T-cell (primary cell): Measurements from ENCODE around the gene SSBP2. TPM values are rescaled to one million over a fixed set of nuclear protein-coding genes. Genes with fewer than 3 reads are reported as not detected.

Source experiments
- ATAC-seq, 4 experiments: fragments of 200-7000 bp in 3 of 4; fragments of 150-1000 bp in 1 of 4; cut with Tn5 transposase; replicated peaks in 1 of 4; 1 replicate in 3 of 4; 2 replicates in 1 of 4; pipeline ENCODE4 v1.10.0; 2021; ENCODE audit warnings: moderate library complexity in 3 of 4, mild to moderate bottlenecking in 2 of 4, moderate number of reproducible peaks in 1 of 4
- CTCF ChIA-PET, 2 donors: fragments of 300-600 bp; sonication (Branson Sonifier 250); formaldehyde crosslinking; loops; one replicate each; lab custom pipeline; 2022; ENCODE audit warnings: antibody characterized with exemption in 2 of 2; lab: Charles Lee
- POLR2A ChIA-PET, 2 donors: fragments of 300-600 bp; sonication (Branson Sonifier 250); formaldehyde crosslinking; loops; one replicate each; lab custom pipeline; 2022; ENCODE audit warnings: antibody characterized with exemption in 2 of 2; lab: Charles Lee
- DNase-seq, 35 experiments: peaks; one replicate each; pipeline versions ENCODE4 v3.0.0 to v3.0.0-alpha.2; 2013 to 2023
- H3K27ac ChIP-seq: one replicate; pipeline ENCODE4 v1.5.1; 2013; ENCODE audit warnings: low read length
- H3K27me3 ChIP-seq, 2 experiments: replicated peaks in 1 of 2; 1 replicate in 1 of 2; 2 replicates in 1 of 2; pipeline versions ENCODE4 v1.6.1 to v1.7.0; 2013; ENCODE audit warnings: low read length in 1 of 2, mixed read lengths in 1 of 2; ENCODE audit not compliant: control insufficient read depth in 2 of 2, insufficient read depth in 2 of 2; ENCODE audit errors: extremely low read depth in 1 of 2
- H3K36me3 ChIP-seq, 2 donors: 1 replicate in 1 of 2; 2 replicates in 1 of 2; pipeline versions ENCODE4 v1.6.1 to v1.7.0; 2013; ENCODE audit warnings: low read length in 1 of 2; ENCODE audit not compliant: control insufficient read depth in 2 of 2, insufficient read depth in 1 of 2; ENCODE audit errors: extremely low read depth in 1 of 2
- H3K4me1 ChIP-seq, 2 experiments: 1 replicate in 1 of 2; 2 replicates in 1 of 2; pipeline versions ENCODE4 v1.6.1 to v1.7.0; 2013; ENCODE audit warnings: low read length in 2 of 2, mixed read lengths in 1 of 2; ENCODE audit not compliant: insufficient read depth in 2 of 2, control insufficient read depth in 1 of 2; ENCODE audit errors: extremely low read depth in 1 of 2
- H3K4me3 ChIP-seq, 2 donors: 1 replicate in 1 of 2; 2 replicates in 1 of 2; pipeline versions ENCODE4 v1.5.1 to v1.7.0; 2013; ENCODE audit warnings: mild to moderate bottlenecking in 2 of 2, low read length in 1 of 2, moderate library complexity in 1 of 2; ENCODE audit not compliant: control insufficient read depth in 1 of 2; ENCODE audit errors: extremely low read depth in 1 of 2
- H3K9me3 ChIP-seq: 2 replicates; pipeline ENCODE4 v1.7.0; 2013
- H3K27ac Mint-ChIP-seq, 2 donors: one replicate each; pipeline ENCODE4 v1.8.0; 2020 to 2021; ENCODE audit warnings: mild to moderate bottlenecking in 2 of 2, mixed read lengths in 2 of 2
- H3K27me3 Mint-ChIP-seq, 2 donors: one replicate each; pipeline ENCODE4 v1.8.0; 2021 to 2022; ENCODE audit warnings: mixed read lengths in 2 of 2
- H3K36me3 Mint-ChIP-seq: one replicate; pipeline ENCODE4 v1.8.0; 2021; ENCODE audit warnings: mixed read lengths
- H3K4me1 Mint-ChIP-seq, 3 donors: one replicate each; pipeline ENCODE4 v1.8.0; 2020 to 2022; ENCODE audit warnings: mixed read lengths in 3 of 3, mild to moderate bottlenecking in 1 of 3
- H3K4me3 Mint-ChIP-seq, 3 donors: one replicate each; pipeline ENCODE4 v1.8.0; 2020 to 2022; ENCODE audit warnings: mild to moderate bottlenecking in 3 of 3, mixed read lengths in 3 of 3, moderate library complexity in 3 of 3
- H3K9me3 Mint-ChIP-seq, 3 donors: one replicate each; pipeline ENCODE4 v1.8.0; 2020 to 2022; ENCODE audit warnings: mixed read lengths in 3 of 3
- WGBS: methylation state at CpG from one replicate; pipeline ENCODE4 v1.1.5; 2013; ENCODE audit warnings: missing lambda C conversion rate; ENCODE audit not compliant: insufficient coverage; 5-methylcytosine and 5-hydroxymethylcytosine counted together
- total RNA-seq, 35 experiments: library from RNA in 6 of 35; stranded (reverse) in 6 of 35; fragments of 120-200 nt in 1 of 35; gene quantifications; one replicate each; pipeline versions ENCODE4 v1.2.1 to v1.2.4 and lab custom pipeline; 2013 to 2026

SSBP2 gene
- total RNA-seq, 5 donors from 2014 or later (not counting 1 experiment from before 2014, with no cell fraction given): 31.1 to 44.9 (median 35.8) TPM

GRCh38 chr5:81787474-81788242 lies 36.8 kb upstream of the SSBP2 start:
- Mint-ChIP-seq H3K4me1 (peaks cover 12 to 15% (median 12%) of the 10 kb centered on the region in 3 donors), H3K9me3 (no peaks in the 10 kb centered on the region)
- CTCF ChIA-PET: no interaction called here

GRCh38 chr5:81786991-81787390 lies 36.1 kb upstream of the SSBP2 start:
- no peaks in the 10 kb centered on the region for H3K36me3 ChIP-seq
- Mint-ChIP-seq H3K9me3 (no peaks in the 10 kb centered on the region), H3K27me3 (no peaks in the 10 kb centered on the region), H3K36me3 (no peaks in the 10 kb centered on the region), H3K4me3 (no peak overlapping the region), H3K4me1 (peaks cover 12 to 15% (median 12%) of the 10 kb centered on the region in 3 donors), H3K27ac (no peak overlapping the region)
- 100% methylated on average over 3 of the region's 5 CpGs for WGBS
- ATAC-seq (no peak), DNase-seq (no peak)
- no peaks in the 10 kb centered on the region for H3K27me3 ChIP-seq
- H3K9me3 ChIP-seq: no peaks in the 10 kb centered on the region
- CTCF ChIA-PET: no interaction called here
- POLR2A ChIA-PET: no interaction called here
- H3K4me1 ChIP-seq: no peaks in the 10 kb centered on the region
- H3K4me3 ChIP-seq: no peak overlapping the region
- H3K27ac ChIP-seq: no peak overlapping the region

More at GRCh38 chr5:81787474-81788242, 36.8 kb upstream of the SSBP2 start:
- Histone ChIP-seq H3K4me1 (no peaks in the 10 kb centered on the region), H3K27me3 (no peaks in the 10 kb centered on the region), H3K9me3 (no peaks in the 10 kb centered on the region), H3K4me3 (no peak overlapping the region), H3K36me3 (no peaks in the 10 kb centered on the region), H3K27ac (no peak overlapping the region)
- Mint-ChIP-seq H3K27me3 (no peaks in the 10 kb centered on the region), H3K36me3 (no peaks in the 10 kb centered on the region), H3K4me3 (no peak overlapping the region), H3K27ac (no peak overlapping the region)
- POLR2A ChIA-PET: no interaction called here
- ATAC-seq (no peak), DNase-seq (no peak)
- no CpG with 5 or more reads among the region's 3 CpGs for WGBS

- Mint-ChIP-seq H3K4me1 (peaks cover 12 to 15% (median 12%) of the 10 kb centered on the region in 3 donors), H3K36me3 (no peaks in the 10 kb centered on the region), H3K27ac (no peak overlapping the region), H3K9me3 (no peaks in the 10 kb centered on the region), H3K27me3 (no peaks in the 10 kb centered on the region), H3K4me3 (no peak overlapping the region)
- WGBS: 100% methylated on average over 3 of the region's 5 CpGs
- no peak for ATAC-seq
- no peak for DNase-seq
- Histone ChIP-seq H3K27me3 (no peaks in the 10 kb centered on the region), H3K36me3 (no peaks in the 10 kb centered on the region), H3K4me1 (no peaks in the 10 kb centered on the region), H3K4me3 (no peak overlapping the region), H3K9me3 (no peaks in the 10 kb centered on the region), H3K27ac (no peak overlapping the region)
- POLR2A ChIA-PET: interaction anchor here in 1 of 2 donors (0.5 kb wide), 1 partner anchor 19 kb away, joined by 3 read pairs; no protein-coding TSS in a partner anchor
- CTCF ChIA-PET: no interaction called here
Observed at GRCh38 chr5:81786496-81786895, 35.6 kb upstream of the SSBP2 start.

- WGBS: 88% methylated on average over 3 of the region's 4 CpGs
- Mint-ChIP-seq H3K4me3 (no peak overlapping the region), H3K4me1 (peaks cover 12 to 17% (median 14%) of the 10 kb centered on the region in 3 donors), H3K27me3 (no peaks in the 10 kb centered on the region), H3K36me3 (no peaks in the 10 kb centered on the region), H3K27ac (no peak overlapping the region), H3K9me3 (no peaks in the 10 kb centered on the region)
- H3K36me3 ChIP-seq: no peaks in the 10 kb centered on the region
- no peak overlapping the region for H3K27ac ChIP-seq
- ChIA-PET POLR2A (no interaction called here), CTCF (no interaction called here)
- DNase-seq (no peak), ATAC-seq (no peak)
- H3K4me1 ChIP-seq: no peaks in the 10 kb centered on the region
- H3K4me3 ChIP-seq: no peak overlapping the region
- H3K9me3 ChIP-seq: no peaks in the 10 kb centered on the region
- H3K27me3 ChIP-seq: no peaks in the 10 kb centered on the region
Observed at GRCh38 chr5:81785322-81785721, 34.4 kb upstream of the SSBP2 start.

GRCh38 chr5:81783401-81783800 lies 32.5 kb upstream of the SSBP2 start:
- ChIA-PET POLR2A (no interaction called here), CTCF (interaction anchor here in 1 of 2 donors (0.5 kb wide), 1 partner anchor 1960 kb away, joined by 4 read pairs; no protein-coding TSS in a partner anchor)
- H3K4me1 ChIP-seq: peaks cover 12 to 13% of the 10 kb centered on the region in 2 experiments
- H3K9me3 ChIP-seq: no peaks in the 10 kb centered on the region
- no peaks in the 10 kb centered on the region for H3K36me3 Mint-ChIP-seq
- H3K27ac ChIP-seq: no peak overlapping the region
- H3K27ac Mint-ChIP-seq: no peak overlapping the region
- no peaks in the 10 kb centered on the region for H3K36me3 ChIP-seq
- H3K27me3 Mint-ChIP-seq: no peaks in the 10 kb centered on the region
- peaks cover 31 to 32% (median 31%) of the 10 kb centered on the region in 3 donors for H3K4me1 Mint-ChIP-seq
- H3K9me3 Mint-ChIP-seq: peaks cover 0 to under 1% (median 0%) of the 10 kb centered on the region in 3 donors
- WGBS: no CpG with 5 or more reads among the region's 3 CpGs
- DNase-seq (no peak), ATAC-seq (no peak)
- no peak overlapping the region for H3K4me3 Mint-ChIP-seq
- H3K4me3 ChIP-seq: no peak overlapping the region
- H3K27me3 ChIP-seq: no peaks in the 10 kb centered on the region

GRCh38 chr5:81782811-81783210 lies 31.9 kb upstream of the SSBP2 start:
- Histone ChIP-seq H3K4me3 (no peak overlapping the region), H3K27me3 (no peaks in the 10 kb centered on the region), H3K27ac (no peak overlapping the region), H3K4me1 (peaks cover 14 to 18% of the 10 kb centered on the region in 2 experiments), H3K9me3 (no peaks in the 10 kb centered on the region), H3K36me3 (no peaks in the 10 kb centered on the region)
- ChIA-PET CTCF (interaction anchor here in 1 of 2 donors (0.5 kb wide), 1 partner anchor 1961 kb away, joined by 4 read pairs; no protein-coding TSS in a partner anchor), POLR2A (interaction anchor here in 1 of 2 donors (0.6 kb wide), 1 partner anchor 45 kb away, joined by 8 read pairs; no protein-coding TSS in a partner anchor)
- no peaks in the 10 kb centered on the region for H3K27me3 Mint-ChIP-seq
- no peak overlapping the region for H3K4me3 Mint-ChIP-seq
- WGBS: no CpG with 5 or more reads among the region's 3 CpGs
- H3K36me3 Mint-ChIP-seq: no peaks in the 10 kb centered on the region
- H3K9me3 Mint-ChIP-seq: peaks cover 0 to 4% (median 0%) of the 10 kb centered on the region in 3 donors
- H3K4me1 Mint-ChIP-seq: peaks cover 29 to 35% (median 29%) of the 10 kb centered on the region in 3 donors
- no peak for DNase-seq
- H3K27ac Mint-ChIP-seq: no peak overlapping the region
- no peak for ATAC-seq
